Nephron (organoid): ENCODE data around the gene ZNF467.

Experiments
- H3K27ac Mint-ChIP-seq, 3 experiments: 2 replicates each; pipeline ENCODE4 v1.8.0; 2020; ENCODE audit warnings: mixed read lengths in 3 of 3, mild to moderate bottlenecking in 2 of 3, moderate library complexity in 1 of 3
- H3K27me3 Mint-ChIP-seq: 2 replicates; pipeline ENCODE4 v1.8.0; 2021; ENCODE audit warnings: low read depth, mild to moderate bottlenecking, moderate library complexity, mixed read lengths
- H3K36me3 Mint-ChIP-seq: 2 replicates; pipeline ENCODE4 v1.8.0; 2020; ENCODE audit warnings: low read depth, mixed read lengths
- H3K4me1 Mint-ChIP-seq: 2 replicates; pipeline ENCODE4 v1.8.0; 2020; ENCODE audit warnings: mixed read lengths
- H3K4me3 Mint-ChIP-seq, 3 experiments: 2 replicates each; pipeline ENCODE4 v1.8.0; 2020; ENCODE audit warnings: mild to moderate bottlenecking in 3 of 3, mixed read lengths in 3 of 3, moderate library complexity in 2 of 3
- H3K9me3 Mint-ChIP-seq: 2 replicates; pipeline ENCODE4 v1.8.0; 2020; ENCODE audit warnings: mixed read lengths
- TF ChIP-seq, protein P1 (sequence below), 3 experiments: fragments of 200-600 bp; sonication (generic); IDR thresholded peaks; one replicate each; pipeline ENCODE4 v1.5.0; 2021; ENCODE audit warnings: antibody characterized with exemption in 3 of 3; ENCODE audit not compliant: unreplicated experiment in 3 of 3

ZNF467 gene

DNA sequence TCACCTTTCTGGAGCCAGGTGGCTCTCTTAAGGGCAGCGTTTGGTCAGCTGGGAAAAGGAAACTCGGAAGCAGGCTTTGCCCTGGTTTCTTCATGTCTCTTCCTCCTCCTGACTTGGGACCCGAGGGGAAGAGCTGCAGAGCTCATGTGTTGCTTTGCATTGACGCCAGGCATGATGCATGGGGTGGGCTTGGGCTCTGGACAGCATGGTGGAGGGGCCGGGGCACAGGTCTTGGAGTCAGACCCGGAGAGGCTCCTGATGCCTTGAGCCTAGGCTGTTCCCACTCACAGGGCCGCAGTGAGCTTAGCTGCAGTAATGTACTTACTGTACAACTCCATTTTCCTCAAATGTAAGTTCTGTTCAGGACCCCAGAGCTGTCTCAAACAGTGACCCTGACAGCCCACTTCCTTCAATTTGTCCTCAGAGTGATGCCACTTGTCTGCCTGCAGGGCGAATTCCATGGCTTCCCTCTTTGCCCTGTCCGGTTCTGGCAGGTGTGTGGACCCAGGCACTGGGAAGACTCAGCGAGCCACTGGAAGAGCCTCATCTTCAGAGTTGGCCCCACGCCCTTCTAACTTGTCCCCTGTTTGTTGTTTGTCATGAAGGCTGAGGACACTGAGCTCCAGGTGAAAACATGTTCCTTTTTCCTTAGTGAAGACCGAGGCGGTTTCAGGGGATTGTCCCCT lies 50.2 kb downstream of the ZNF467 start:
- Mint-ChIP-seq H3K4me3 (no peak overlapping the region), H3K36me3 (peaks cover 20% of the 10 kb centered on the region), H3K27me3 (no peaks in the 10 kb centered on the region), H3K27ac (no peak overlapping the region), H3K4me1 (peaks cover 28% of the 10 kb centered on the region), H3K9me3 (no peaks in the 10 kb centered on the region)
- TF ChIP-seq, protein P1, sequence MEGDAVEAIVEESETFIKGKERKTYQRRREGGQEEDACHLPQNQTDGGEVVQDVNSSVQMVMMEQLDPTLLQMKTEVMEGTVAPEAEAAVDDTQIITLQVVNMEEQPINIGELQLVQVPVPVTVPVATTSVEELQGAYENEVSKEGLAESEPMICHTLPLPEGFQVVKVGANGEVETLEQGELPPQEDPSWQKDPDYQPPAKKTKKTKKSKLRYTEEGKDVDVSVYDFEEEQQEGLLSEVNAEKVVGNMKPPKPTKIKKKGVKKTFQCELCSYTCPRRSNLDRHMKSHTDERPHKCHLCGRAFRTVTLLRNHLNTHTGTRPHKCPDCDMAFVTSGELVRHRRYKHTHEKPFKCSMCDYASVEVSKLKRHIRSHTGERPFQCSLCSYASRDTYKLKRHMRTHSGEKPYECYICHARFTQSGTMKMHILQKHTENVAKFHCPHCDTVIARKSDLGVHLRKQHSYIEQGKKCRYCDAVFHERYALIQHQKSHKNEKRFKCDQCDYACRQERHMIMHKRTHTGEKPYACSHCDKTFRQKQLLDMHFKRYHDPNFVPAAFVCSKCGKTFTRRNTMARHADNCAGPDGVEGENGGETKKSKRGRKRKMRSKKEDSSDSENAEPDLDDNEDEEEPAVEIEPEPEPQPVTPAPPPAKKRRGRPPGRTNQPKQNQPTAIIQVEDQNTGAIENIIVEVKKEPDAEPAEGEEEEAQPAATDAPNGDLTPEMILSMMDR (IDR thresholded peaks at IDR 0.05; ENCODE audit: unreplicated experiment in 3 of 3): no peak

DNA sequence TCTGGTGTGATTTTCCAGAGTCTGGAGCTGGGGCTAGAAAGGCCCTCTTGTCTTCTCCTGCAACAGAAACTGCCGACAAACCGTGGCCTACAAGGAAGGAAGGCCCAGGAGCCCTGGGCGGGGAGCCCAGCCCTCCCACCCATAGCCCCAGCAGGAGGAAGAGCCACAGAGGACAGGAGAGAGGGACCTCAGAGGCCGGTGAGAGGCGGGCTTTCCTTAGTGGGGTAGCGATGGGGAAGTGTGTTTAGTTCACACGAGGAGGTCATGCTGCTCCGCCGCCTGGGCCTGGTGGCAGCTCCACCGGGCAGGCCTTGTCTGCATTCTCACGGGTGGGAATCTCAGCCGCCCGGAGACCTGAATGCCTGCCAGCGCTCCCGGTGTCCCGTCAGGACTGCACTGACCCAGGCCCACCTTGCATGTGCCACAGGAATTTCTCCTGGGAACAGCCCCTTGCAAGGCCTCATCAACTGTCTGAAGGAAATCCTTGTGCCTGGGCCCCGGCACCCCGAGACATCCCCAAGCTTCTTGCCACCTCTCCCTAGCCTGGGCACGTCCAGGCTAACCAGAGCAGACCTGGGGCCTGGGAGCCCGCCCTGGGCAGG lies 50.9 kb downstream of the ZNF467 start:
- Mint-ChIP-seq H3K27ac (no peak overlapping the region), H3K27me3 (no peaks in the 10 kb centered on the region), H3K36me3 (peaks cover 20% of the 10 kb centered on the region), H3K4me1 (peaks cover 22% of the 10 kb centered on the region), H3K4me3 (no peak overlapping the region), H3K9me3 (no peaks in the 10 kb centered on the region)
- TF ChIP-seq, protein P1 (IDR thresholded peaks at IDR 0.05; ENCODE audit: unreplicated experiment in 3 of 3): no peak

DNA sequence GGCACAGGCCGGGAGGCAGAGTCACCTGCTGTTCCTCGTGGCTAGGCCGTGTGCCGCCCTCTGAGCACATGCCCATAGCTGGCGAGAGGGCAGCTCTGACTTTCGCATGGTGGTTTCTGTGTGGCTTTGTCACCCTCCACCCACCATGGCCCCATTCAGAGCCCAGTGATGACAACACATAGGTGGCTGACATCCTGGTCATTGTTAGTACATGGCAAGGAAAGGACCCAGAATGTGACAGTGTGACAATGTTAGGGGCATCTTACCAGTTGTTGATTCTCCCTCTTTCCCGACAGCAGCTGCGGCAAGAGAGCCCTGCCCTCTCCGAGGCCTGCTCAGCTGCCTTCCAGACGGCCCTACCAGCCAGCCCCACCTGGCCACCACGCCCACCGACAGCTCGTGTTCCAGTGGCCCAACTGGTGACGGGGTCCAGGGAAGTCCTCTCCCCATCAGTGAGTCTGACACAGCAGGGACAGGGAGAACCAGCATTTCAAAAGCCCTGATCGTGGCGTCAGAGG lies 52.2 kb downstream of the ZNF467 start:
- H3K27ac Mint-ChIP-seq: no peak overlapping the region
- no peak overlapping the region for H3K4me3 Mint-ChIP-seq
- no peaks in the 10 kb centered on the region for H3K27me3 Mint-ChIP-seq
- H3K36me3 Mint-ChIP-seq: peaks cover 14% of the 10 kb centered on the region
- TF ChIP-seq, protein P1 (IDR thresholded peaks at IDR 0.05; ENCODE audit: unreplicated experiment in 3 of 3): no peak
- H3K9me3 Mint-ChIP-seq: no peaks in the 10 kb centered on the region
- peaks cover 27% of the 10 kb centered on the region for H3K4me1 Mint-ChIP-seq

DNA sequence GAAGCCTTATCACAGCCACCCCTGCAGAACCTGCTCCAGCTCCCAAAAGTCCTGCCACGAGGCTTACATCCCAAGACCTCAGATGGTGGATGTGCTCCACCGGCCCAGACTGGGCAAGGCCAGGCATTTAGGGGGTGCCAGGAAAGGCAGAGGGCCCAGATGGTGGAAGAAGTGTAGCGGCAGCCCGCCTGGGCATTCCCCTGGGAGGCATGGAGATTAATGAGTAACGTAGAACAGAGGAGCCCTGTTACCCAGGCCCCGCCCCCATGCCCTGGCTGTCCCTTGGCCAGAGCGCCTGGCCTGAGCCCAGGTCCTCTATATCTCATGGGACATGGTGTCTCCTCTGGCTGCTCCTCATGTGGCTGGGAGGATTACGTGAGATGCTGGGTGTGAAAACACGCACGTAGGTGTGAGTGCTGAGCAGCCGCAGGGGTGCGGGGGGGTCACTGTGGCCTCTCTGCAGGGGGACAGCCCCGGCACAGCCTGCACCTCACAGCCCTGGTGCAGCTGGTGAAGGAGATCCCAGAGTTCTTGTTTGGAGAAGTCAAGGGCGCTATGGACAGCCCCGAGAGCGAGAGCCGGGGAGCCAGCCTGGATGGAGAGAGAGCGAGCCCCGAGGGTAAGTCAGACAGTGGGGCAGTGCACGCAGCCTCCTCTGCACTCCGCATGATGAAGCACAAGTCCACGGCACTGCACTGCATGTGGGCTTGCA lies 52.9 kb downstream of the ZNF467 start:
- no peak overlapping the region for H3K4me3 Mint-ChIP-seq
- H3K4me1 Mint-ChIP-seq: peaks cover 33% of the 10 kb centered on the region
- H3K27me3 Mint-ChIP-seq: no peaks in the 10 kb centered on the region

DNA sequence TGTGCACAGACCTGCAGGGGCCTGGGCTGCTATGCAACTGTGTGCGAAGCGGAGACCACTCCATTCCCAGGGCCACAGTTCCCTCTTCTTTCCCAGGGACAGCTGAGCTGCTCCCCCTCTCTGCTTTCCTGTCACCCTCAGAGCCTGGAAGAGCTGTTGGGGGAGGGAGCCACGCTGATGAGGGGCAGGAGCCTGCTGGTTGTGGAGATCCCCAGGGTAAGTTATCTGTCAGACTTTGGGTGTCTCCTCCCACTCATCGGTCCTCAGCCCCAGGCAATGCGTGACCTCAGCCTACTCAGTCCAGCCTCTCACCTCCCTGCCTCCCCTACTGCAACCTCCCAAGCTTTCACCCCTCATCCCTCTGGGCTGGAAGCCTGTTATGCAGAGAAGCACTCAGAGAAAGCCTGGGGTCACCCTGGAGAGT lies 53.5 kb downstream of the ZNF467 start:
- Mint-ChIP-seq H3K4me1 (peaks cover 38% of the 10 kb centered on the region), H3K9me3 (no peaks in the 10 kb centered on the region), H3K27me3 (no peaks in the 10 kb centered on the region), H3K27ac (no peak overlapping the region), H3K36me3 (peaks cover 14% of the 10 kb centered on the region), H3K4me3 (no peak overlapping the region)
- TF ChIP-seq, protein P1 (IDR thresholded peaks at IDR 0.05; ENCODE audit: unreplicated experiment in 3 of 3): no peak

More for the DNA sequence above, 52.9 kb downstream of the ZNF467 start:
- H3K27ac Mint-ChIP-seq: no peak overlapping the region
- H3K36me3 Mint-ChIP-seq: peaks cover 14% of the 10 kb centered on the region
- TF ChIP-seq, protein P1 (IDR thresholded peaks at IDR 0.05; ENCODE audit: unreplicated experiment in 3 of 3): no peak
- no peaks in the 10 kb centered on the region for H3K9me3 Mint-ChIP-seq
